ENCODE measurements around the gene CDX1. TPM values are rescaled to one million over a fixed set of nuclear protein-coding genes. Genes with fewer than 3 reads are reported as not detected.

CDX1 gene
- total RNA-seq, 1 donor from 2014 or later, result 0.29 TPM

DNA sequence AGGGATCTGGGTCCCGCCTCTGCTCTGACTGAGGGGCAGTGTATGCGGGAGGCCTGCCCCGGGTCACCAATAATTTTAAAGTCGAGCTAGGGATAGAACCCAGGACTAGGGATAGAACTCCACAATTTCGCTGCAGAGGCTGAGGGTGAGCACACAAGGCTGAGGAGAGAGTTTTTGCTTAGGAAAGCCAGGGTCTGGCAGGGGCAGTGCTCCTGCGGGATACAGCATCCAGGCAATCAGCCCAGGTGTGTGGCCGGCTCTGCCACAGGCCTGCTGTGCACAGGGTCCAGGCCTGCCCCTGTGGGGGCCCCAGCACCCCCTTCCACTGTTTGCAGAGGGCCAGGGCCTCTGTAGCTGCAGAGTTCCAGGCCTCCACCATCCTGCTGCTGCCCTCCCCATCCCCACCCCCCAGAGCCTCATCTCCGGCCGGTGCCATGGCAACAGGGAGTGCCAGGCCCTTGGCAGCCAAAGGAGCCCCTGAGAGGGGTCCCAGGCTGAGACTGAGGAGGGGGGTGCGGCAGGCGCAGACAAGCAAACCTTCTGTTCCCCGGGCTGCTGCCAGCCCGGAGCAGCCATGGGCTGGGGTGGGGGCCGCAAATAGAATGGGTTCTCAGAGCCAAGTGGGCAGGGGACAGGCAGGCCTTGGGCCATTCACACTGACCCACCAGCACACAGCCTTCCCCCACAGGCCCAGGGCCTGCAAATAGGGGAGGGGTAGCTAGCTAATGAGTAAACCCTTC is 19.5 kb upstream of the CDX1 start:
- DNase-seq (ENCODE audit: low spot score), result no peak

DNA sequence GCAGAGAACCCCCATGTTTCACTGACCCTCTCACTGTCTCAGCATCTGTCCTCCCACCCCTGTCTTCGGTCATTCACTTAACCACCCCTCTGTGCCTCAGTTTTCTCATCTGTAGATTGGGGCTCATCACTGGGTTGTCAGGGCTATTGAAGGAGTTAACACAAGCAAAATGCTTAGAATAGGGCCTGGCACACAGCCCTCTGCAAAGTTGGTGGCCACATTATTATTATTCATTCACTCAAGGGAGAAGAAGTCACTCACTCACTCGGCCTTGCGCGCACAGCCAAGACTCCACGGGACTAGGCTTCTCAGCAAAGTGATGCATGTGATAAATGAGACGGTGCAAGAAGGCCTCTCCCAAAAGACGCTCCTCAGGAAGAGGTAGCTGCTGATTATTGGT is 18.9 kb upstream of the CDX1 start:
- DNase-seq (ENCODE audit: low spot score), result no peak

DNA sequence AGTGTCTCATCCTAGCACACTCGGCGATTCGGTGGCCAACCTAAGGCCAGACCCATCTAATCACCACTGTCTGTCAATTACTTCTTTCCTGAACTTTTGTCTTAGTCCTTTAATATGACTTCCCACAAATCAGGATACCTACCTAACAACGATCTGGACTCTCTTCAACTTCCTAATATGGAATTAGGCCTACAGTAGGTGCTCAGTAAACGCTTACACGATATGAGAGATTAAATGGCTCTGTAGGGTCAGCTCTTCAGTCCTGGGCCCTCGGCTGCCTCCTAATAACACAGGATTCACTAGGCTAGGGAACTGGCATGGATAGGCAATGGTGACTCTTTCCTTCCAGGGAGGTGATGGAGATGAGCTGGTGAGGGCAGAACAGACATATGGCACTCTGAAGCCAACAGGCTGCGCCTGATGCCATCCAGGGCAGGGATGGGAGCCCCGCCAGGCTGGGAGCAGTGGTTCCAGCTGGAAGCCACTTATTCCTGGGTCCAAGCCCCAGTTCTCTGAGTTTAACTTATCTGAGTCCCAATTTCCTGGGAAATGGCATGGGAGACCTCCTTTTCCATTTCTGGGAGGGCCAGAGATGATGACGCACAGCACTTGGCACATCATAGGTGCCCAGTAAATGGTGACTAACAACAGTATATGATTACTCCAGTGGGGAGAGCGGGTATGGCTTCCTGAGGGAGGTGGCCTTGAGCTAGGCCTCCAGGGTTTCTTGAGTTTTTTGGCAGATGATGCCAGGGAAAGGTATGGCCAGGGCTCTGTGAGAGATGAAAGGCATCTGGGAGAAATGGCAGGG is 18.3 kb upstream of the CDX1 start:
- DNase-seq (ENCODE audit: low spot score), result no peak

DNA sequence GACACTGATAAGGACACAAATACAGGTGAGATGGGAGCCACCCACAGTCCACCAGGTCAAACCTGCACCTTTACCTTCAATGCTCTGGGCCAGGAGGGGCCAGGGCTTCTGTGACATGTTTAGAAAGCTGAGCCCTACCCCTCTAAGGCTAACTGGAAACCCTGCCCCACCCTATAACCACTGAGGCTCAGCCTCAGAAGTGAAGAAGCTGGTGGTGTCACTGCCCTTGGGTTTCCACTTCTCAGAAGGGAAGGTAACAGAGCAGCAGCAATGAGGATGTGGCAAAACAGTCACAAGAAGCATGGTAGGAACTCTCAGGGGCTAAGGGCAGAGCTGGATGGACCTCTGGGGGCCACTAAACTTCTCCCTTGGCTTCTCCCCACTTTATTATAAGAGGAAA is 17.0 kb upstream of the CDX1 start:
- no peak for DNase-seq (ENCODE audit: low spot score)

DNA sequence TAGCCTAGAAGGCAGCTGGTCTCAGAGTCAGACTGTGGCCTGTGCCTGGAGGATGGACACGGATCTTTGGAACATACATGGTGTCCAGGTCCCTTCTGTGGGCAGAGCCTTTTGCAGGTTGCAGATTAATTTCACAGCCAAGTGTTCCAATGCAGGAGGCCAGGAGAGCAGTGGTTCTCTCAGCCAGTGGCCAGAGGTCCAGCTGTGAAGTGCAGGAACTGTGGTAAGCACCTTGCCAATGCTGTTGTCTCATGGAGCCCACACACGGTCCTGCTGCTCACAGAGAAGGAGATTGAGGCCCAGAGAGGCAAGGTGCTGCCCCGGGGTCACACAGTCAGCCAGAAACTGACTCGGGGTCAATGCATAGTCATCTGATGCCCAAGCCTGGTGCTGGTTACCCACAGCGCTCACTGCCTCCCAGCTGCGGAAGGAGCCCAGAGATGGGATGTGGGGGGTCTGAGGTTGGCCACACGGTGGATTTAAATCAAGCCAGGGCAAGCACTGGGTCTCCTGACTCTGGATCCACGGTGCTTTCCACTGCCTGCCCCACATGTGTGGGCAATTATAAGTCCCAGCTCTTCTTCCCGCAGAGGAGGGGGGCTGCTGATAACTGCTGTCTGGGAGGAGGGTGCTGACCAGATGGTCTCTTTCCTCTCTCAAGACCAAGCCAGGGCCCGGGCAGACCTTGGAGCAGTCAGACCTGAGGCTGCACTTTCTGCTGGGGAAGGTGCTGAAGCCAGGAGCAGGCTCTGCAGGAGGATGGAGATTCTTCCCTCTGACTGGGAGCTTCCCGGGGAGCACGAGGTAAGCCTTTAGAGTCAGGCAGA is 13.7 kb upstream of the CDX1 start:
- DNase-seq (ENCODE audit: low spot score), result no peak

DNA sequence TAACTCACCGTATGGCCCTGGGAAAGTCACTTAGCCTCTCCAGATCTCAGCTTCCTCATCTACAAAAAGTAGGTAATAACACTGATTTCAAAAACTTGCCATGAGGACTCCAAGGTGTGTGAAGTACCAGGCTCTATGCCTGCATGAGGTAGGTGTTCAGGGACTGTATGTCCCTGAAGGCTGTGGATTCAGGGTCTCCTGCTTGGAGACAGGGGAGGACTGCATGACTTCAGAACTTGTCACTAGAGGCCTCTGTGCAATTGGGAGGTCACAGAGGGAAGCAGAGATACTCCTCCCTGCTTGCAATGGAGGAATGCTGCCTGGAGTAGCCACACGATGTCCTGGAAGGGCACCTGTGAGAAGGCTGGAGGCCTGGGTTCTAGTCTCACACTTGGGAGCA is 13.1 kb upstream of the CDX1 start:
- DNase-seq (ENCODE audit: low spot score), result no peak

DNA sequence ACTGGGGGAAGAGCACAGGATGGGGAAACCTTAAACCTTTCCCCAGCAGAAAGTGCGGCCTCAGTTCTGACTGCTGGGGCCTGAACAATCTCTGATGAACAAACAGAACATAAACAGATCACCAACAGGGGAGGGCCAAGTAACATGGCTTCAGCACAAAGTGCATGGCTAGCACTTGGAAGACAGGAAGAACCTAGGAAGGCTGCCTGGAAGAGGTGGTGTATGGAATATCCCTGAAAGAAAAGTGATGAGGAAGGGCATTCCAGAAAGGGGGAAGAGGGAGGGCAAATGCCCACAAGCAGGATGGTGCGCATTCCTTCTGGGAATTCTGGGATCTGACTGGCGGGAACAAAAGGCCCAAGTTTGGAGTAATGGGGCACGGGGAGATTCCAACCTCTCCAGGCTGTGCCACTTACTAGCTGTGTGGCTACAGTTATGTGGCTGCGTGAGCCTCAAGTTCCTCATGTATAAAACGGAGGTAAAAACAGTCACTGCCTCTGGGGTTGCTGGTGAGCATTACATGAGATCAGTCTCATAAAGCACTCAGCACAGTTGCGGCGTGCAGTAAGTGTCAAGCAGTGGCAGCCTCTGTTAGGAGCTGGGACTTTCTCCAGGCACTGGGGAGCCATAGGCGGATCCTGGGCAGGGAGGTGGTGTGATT is 12.5 kb upstream of the CDX1 start:
- DNase-seq (ENCODE audit: low spot score), result no peak

DNA sequence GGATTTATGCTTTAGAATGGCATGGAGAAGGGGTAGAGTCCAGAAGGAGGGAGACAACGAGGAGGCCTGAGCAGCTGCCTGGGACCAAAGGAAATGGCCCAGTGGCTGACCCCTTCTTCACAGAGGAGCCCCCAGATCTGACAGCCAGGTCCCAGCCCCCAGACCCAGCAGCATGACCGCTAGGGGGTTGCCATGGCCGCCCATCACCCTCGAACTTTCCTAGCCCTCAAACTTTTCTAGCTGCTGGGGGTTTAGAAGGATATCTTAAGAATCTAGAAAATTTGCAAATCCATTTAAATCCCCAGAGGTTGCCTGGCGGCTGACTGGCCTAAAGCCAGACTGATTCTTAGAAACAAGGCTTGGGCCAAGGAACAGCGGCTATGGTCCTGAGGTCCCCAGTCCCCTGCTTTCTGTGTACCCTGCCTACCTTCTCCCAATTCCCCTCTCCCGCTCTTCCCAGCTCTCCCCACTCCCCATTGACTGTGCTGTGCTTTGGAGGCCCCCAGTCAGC is 11.9 kb upstream of the CDX1 start:
- no peak for DNase-seq (ENCODE audit: low spot score)

DNA sequence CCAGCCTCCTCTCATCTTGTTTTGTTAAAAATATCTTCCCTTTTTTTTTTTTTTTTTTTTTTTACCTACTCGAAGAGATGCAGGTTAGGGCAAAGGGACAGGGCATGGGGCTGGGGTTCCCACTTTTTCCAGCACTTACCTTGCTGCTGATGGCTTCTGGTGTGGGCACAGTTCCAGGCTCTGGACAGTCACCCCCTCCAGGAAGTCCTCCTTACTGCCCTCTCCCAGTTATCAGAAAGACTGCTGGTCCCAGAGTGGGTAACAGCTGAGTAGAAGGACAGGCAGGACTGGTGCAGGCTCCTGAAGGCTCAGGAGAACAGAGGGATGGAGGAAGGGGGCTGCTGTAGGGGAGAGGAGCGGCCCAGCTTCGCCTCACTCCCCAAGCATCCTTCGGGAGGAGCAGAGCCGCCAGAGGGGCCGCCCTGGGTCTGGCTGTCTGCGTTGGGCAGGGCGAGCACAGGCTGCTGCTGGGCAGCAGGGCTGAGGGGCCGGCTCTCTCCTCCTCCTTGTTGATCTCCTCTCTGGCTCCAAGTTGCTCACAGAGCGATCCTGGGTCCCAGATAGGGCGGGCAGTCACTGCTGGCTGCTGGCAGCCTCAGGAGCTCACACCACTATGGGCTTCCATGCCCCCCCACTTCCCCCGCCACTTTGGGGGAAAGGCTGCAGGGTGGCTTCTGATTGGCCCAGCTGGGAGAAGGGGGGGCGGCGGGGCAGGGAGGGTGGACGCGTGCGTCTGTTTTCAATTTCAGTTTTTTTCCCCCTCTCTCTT is 11.1 kb upstream of the CDX1 start, which contains the start of gene PDGFRB:
TSS of gene PDGFRB (minus strand) at position 588 of the 769 bp plus-strand sequence. CDS start 18,798 bp downstream, outside the sequence.
- peak; percentile 82 for DNase-seq (ENCODE audit: low spot score)

DNA sequence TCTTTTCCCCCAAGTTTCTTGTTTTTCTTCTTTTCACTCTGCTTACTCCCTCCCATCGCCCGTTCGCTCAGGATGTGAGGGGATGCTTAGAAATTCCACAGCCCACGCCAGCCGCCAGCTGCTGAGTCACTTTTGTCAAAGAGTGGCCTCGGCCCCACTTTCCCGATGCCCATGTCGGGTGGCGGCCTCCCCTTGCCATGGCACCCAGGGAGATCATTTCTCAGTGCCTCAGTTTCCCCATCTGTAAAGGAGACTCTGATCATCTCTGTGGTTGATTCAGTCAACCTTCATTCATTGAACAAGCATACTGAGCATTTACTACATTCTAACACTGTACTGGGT is 10.6 kb upstream of the CDX1 start:
- DNase-seq (ENCODE audit: low spot score), result no peak

DNA sequence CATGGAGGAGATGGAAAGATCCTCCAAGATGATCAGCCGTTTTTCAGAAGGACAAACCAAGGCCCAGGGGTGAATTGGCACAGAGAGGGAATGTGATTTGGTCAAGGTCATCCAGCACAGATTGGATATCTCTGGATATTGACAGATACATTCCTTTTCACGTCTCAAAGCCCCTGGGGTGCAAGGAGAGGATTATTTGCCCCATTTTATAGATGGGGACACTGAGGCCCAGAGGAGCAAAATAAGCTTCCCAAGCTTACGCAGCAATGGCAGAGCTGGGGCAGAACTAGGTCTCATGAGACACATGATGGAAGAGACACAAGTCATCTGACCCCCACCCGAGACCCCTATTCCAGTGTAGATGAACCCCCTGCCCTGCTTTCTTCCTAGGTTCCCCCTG is 10.0 kb upstream of the CDX1 start:
- DNase-seq (ENCODE audit: low spot score), result no peak

DNA sequence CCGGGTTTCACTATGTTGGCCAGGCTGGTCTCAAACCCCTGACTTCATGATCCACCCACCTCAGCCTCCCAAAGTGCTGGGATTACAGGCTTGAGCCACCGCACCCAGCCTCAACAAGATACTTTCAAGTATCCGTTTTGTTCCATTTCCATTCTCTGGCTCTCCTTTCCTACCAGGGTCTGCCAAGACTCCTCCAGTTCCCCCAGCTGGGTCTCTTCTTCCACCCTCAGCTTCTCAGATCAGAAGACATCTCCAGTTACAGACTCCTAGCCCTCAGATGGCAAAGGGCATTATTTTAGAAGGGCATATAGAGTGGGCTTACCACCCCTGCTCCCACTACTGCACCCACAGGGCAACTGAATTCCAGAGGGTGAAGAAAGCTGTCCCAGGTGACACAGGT is 9.4 kb upstream of the CDX1 start:
- DNase-seq (ENCODE audit: low spot score), result no peak

DNA sequence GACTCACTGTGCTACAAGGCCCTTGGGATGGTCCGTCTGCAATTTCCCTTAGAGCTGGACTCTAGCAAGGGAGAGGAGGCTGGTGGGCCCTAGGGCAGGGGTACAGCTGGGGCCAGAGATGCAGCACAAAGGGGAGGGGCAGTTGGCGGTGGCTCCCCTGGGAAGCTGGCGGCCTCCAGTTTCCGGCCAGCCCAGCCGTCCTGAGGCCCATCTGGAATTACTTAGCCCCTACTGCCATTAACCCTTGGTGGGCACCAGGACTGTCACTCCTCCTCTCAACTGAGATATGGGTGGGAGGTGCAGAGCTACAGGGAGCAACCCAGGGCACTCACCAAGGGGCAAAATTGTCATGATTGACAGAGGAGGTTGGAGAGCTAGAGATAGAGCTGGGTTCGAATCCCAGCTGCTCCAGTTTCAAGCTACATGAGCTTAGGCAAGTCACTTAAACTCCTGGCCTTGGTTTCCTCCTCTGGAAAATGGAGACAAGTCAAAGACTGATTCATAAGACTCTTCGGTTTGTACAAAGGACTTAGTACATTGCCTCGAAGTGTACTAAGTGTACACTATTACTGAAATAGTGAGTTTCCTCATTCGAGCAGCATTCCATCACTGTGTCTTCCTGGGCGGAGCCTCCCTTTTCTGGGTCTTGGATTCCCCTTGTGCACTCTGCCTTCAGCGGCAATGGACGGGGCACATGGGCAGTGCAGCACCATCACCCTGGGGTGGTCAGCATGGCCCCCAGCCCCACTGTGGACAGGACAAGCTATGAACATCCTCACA is 8.2 kb upstream of the CDX1 start:
- DNase-seq (ENCODE audit: low spot score), result no peak

DNA sequence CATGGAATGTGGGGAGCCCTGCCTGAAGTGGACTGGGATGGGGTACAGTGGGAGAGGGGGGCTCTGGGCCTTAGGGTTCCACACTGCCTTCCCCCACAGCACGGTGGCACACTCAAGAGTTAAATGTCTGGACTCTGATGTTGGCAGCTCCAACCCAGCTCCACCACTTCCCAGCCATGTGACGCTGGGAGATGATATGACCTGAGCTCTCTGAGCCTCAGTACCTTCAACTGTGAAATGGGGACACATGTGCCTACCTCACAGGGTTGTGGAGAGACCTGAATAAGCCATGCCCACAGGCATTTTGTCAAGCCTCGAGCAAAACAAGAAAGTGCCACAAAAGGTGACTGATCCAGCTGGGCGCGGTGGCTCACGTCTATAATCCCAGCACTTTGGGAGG is 7.5 kb upstream of the CDX1 start:
- no peak for DNase-seq (ENCODE audit: low spot score)

DNA sequence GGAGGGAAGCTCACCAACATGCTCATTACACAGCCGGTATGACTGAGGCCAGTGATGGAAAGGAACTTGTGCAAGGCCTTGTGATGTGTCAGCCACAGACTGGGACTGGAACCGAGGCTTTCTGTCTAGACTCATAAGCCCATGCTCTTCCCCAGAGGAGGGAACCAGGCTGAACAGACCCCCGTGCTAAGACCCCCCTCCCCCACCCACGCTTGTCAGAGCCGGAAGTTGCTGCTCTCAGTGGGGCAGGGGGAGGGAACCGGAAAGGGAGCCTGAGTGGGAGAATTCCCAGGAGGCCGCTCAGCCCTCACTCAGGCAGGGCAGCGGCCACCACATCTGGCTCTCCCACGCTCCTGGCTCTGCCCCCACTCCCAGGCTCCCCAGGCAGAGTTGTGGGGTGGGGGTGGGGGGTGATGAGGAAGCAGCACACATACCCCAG is 6.8 kb upstream of the CDX1 start:
- no peak for DNase-seq (ENCODE audit: low spot score)

DNA sequence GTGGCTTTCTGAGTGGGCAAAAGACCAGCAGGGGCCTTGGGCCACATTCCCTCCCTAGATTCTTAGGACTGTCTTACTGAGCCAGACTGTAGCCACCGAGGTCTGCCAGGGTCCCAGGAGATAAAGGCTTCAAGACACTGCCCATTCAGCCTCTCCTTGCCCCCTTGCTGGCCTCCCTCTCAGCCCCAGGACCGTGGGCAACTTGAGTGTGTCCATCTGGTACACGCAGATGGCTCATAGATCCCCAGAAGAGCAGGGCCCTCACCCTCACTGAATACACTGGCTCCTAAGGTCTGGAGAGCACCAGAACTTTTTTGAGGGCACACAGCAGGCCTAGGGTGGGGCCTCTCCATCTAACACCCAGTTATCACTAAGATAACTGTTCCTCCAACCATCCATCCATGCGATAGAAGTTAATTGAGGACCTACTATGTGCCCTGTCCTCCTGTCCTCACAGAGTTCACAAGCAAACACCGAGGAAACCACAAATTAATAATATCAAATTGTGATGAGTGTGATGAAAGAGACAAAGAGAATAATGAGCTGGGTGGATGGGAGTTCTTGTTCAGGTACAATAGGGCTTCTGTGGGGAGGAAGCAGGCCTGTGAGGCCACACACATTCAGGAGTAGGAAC is 6.0 kb upstream of the CDX1 start:
- no peak for DNase-seq (ENCODE audit: low spot score)

DNA sequence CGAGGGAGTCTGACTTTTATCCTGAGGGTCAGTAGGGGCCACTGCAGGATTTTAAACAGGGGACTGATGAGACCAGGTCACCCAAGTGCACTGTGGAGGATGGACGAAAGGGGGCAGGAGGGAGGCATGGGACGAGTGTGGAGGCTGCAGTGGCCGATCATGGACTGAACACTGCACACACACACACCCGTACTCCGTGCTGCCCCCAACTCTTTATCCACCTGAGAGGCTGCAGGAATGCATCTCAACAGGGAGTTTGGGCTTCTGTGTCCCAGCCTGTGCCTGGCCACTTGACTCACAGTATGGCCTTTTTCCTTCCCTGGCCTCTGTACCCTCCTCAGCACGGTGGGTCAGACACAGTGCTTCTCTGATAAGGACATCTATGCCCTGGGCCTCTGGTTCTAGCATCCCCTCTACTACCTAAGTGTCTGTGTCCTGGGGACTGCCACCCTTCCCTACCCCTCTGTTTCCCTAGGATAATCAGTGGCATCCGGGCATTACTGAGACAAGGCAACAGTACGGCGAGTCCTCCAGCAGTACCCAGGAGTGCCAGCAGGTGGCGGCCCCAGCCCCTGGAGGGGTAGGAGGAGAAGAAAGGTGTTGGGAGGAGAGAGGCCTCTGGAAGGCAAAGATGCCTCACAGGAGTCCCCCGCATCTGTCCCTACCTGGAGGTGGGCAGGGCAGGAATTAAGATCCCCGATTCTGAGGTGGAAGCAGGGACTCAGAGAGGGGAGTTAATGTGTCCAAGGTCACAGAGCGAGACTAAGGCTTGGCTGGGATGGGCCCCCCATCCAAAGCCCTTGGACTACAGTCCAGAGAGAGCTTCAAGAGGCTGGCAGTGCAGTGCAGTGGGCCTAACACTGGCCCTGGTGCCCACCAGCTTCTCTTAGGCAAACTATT is 5.1 kb upstream of the CDX1 start:
- peak; percentile 79 for DNase-seq (ENCODE audit: low spot score)

DNA sequence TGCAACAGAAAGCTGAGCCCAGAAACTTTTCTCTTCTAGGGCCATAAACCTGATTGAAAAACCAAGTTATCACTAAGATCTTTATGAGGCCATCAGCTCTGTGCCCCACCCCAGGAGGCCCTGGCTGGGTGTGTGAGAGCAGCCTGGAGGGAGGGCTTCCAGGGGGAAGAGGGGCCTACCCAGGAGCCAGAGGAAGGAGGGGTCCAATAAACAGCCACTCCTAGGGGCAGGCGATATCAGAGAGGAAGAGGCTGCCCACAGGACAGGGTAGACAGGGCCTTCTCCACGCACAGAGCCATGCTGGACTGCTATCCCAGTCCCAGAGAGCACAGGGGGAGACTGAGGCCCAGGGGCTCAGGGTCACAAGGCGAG is 4.5 kb upstream of the CDX1 start:
- DNase-seq (ENCODE audit: low spot score), result no peak

DNA sequence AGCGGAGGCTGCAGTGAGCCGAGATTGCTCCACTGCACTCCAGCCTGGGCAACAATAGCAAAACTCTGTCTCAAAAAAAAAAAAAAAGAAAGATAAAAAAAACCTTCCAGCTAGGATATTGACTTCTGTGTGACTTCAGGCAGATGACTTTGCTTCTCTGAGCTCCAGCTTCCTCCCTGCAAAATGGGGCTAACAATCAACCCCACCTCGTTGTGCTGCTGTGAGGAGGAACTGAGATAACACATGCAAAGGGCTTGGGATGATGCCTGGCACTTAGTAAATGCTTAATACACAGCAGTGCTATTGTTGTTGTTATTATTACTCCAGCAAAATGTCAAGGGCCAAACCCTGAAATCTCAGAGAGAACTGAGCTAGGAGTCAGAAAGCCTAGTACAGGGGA is 3.5 kb upstream of the CDX1 start:
- DNase-seq (ENCODE audit: low spot score), result no peak

Measured in mucosa of gallbladder (tissue), 1 donor.